Progenitor cell of endocrine pancreas (in vitro differentiated cells): Measurements from ENCODE around the gene RIMBP2. TPM values are rescaled to one million over a fixed set of nuclear protein-coding genes. Genes with fewer than 3 reads are reported as not detected.
A peak's percentile ranks its signal among the peaks of the same experiment; 100 is the strongest.

Experiments used
- DNase-seq: peaks from one replicate; pipeline ENCODE4 v3.0.0; 2021; ENCODE audit warnings: low spot score; ENCODE audit not compliant: unreplicated experiment
- H3K27ac Mint-ChIP-seq: 2 replicates; pipeline ENCODE4 v1.8.0; 2021; ENCODE audit warnings: mild to moderate bottlenecking, moderate library complexity, mixed read lengths
- H3K27me3 Mint-ChIP-seq: 2 replicates; pipeline ENCODE4 v1.8.0; 2021; ENCODE audit warnings: mixed read lengths
- H3K36me3 Mint-ChIP-seq: 2 replicates; pipeline ENCODE4 v1.8.0; 2022; ENCODE audit warnings: mixed read lengths; ENCODE audit not compliant: insufficient read depth
- H3K4me1 Mint-ChIP-seq: 2 replicates; pipeline ENCODE4 v1.8.0; 2021; ENCODE audit warnings: low read depth, mixed read lengths
- H3K4me3 Mint-ChIP-seq: 2 replicates; pipeline ENCODE4 v1.8.0; 2021; ENCODE audit warnings: low read depth, mild to moderate bottlenecking, moderate library complexity, mixed read lengths
- H3K9me3 Mint-ChIP-seq: 2 replicates; pipeline ENCODE4 v1.8.0; 2021; ENCODE audit warnings: low read depth, mixed read lengths
- total RNA-seq: library from RNA; stranded (reverse); gene quantifications from 2 replicates; pipeline ENCODE4 v1.2.1, GENCODE V29; 2021
- TF ChIP-seq, protein P1 (sequence below): fragments of 200-600 bp; sonication (generic); IDR thresholded peaks from one replicate; pipeline ENCODE4 v1.5.0; 2021; ENCODE audit warnings: antibody characterized with exemption, mild to moderate bottlenecking; ENCODE audit not compliant: unreplicated experiment

RIMBP2 gene
- total RNA-seq, 1 donor from 2014 or later = 31.6 TPM

DNA sequence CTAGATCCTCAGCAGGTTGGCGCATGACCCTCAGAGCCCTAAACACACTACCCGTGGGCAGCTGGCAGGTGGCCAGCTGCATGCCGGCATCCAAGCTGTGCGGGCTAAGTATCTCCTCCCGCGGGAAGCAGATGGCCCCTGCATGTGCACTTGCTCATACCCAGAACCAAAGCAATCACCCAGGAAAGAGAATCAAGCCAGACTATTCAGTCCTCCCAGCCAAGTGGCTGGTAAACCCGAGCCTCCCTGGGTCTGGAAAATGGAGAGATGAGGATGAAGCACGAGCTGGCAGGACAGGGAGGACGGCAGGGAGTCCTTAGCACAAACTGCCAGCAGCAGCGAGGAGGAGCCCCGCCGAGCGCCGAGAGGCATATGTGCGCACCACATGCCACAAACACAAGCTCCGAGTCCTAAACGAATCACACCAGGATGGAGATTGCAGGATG is 139.7 kb downstream of the RIMBP2 start:
- TF ChIP-seq, protein P1, sequence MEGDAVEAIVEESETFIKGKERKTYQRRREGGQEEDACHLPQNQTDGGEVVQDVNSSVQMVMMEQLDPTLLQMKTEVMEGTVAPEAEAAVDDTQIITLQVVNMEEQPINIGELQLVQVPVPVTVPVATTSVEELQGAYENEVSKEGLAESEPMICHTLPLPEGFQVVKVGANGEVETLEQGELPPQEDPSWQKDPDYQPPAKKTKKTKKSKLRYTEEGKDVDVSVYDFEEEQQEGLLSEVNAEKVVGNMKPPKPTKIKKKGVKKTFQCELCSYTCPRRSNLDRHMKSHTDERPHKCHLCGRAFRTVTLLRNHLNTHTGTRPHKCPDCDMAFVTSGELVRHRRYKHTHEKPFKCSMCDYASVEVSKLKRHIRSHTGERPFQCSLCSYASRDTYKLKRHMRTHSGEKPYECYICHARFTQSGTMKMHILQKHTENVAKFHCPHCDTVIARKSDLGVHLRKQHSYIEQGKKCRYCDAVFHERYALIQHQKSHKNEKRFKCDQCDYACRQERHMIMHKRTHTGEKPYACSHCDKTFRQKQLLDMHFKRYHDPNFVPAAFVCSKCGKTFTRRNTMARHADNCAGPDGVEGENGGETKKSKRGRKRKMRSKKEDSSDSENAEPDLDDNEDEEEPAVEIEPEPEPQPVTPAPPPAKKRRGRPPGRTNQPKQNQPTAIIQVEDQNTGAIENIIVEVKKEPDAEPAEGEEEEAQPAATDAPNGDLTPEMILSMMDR = no peak
- Mint-ChIP-seq H3K27me3 (peaks cover 20% of the 10 kb centered on the region), H3K4me3 (no peak overlapping the region), H3K27ac (peak overlapping the region; percentile 39), H3K36me3 (no peaks in the 10 kb centered on the region), H3K4me1 (no peaks in the 10 kb centered on the region), H3K9me3 (no peaks in the 10 kb centered on the region)
- DNase-seq = no peak

- peaks cover 14% of the 10 kb centered on the region for H3K27me3 Mint-ChIP-seq
- no peak overlapping the region for H3K27ac Mint-ChIP-seq
- TF ChIP-seq, protein P1 = no peak
- H3K4me1 Mint-ChIP-seq = no peaks in the 10 kb centered on the region
- no peak overlapping the region for H3K4me3 Mint-ChIP-seq
- DNase-seq = no peak
- H3K9me3 Mint-ChIP-seq = no peaks in the 10 kb centered on the region
- no peaks in the 10 kb centered on the region for H3K36me3 Mint-ChIP-seq
These were observed 141.7 kb downstream of the RIMBP2 start for GRCh38 chr12:130574402-130574801.

DNA sequence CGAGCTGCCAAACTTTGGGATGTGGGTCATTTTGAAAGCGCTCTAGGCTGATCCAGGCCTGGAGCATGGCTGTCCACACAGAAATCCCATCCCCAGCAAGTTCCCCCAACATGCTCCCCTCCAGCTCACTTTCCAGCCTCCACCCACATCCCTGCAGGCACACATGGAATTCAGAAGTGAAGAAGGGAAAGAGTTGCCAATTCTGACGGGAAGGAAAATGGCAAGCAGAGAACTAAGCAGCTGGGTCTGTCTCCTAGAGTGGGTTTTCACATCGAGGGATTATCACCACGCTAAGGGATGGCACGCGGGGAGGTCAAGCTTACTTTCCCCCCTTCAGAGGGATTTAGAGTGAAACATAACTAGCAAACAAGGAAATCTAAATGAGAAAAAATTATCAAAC is 142.3 kb downstream of the RIMBP2 start:
- H3K4me1 Mint-ChIP-seq = no peaks in the 10 kb centered on the region
- H3K27ac Mint-ChIP-seq = no peak overlapping the region
- TF ChIP-seq, protein P1 = no peak
- no peak overlapping the region for H3K4me3 Mint-ChIP-seq
- no peak for DNase-seq
- peaks cover 8% of the 10 kb centered on the region for H3K27me3 Mint-ChIP-seq
- H3K9me3 Mint-ChIP-seq = no peaks in the 10 kb centered on the region
- H3K36me3 Mint-ChIP-seq = no peaks in the 10 kb centered on the region

GRCh38 chr12:130573235-130573634 is 142.9 kb downstream of the RIMBP2 start:
- no peaks in the 10 kb centered on the region for H3K9me3 Mint-ChIP-seq
- TF ChIP-seq, protein P1 = no peak
- DNase-seq = no peak
- H3K4me1 Mint-ChIP-seq = no peaks in the 10 kb centered on the region
- peak overlapping the region; percentile 19 for H3K27ac Mint-ChIP-seq
- peaks cover 4% of the 10 kb centered on the region for H3K27me3 Mint-ChIP-seq
- H3K36me3 Mint-ChIP-seq = no peaks in the 10 kb centered on the region
- no peak overlapping the region for H3K4me3 Mint-ChIP-seq

DNA sequence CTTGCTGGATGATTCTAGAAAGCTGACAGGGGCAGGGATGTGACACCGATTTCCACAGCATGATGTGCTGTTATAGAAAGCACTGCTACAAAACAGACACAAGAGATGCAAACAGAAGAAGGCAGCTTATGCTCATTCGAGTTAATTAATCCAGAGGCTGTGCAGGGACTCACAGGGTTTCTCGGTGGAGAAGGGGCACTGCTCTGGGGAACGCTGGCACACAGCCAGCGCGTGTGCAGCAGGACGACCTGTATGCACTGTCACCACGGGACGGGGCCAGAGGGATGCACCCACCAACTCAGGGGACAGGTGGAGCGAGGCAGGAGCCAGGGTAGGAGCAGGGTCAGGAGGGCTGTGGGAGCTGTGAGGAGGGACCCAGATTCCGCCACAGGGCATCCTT is 143.5 kb downstream of the RIMBP2 start:
- H3K9me3 Mint-ChIP-seq = no peaks in the 10 kb centered on the region
- H3K4me3 Mint-ChIP-seq = no peak overlapping the region
- no peak for DNase-seq
- H3K27ac Mint-ChIP-seq = no peak overlapping the region
- no peaks in the 10 kb centered on the region for H3K4me1 Mint-ChIP-seq
- H3K27me3 Mint-ChIP-seq = peaks cover 4% of the 10 kb centered on the region
- H3K36me3 Mint-ChIP-seq = no peaks in the 10 kb centered on the region
- TF ChIP-seq, protein P1 = no peak
